Measurements from ENCODE around the gene AGO3.

Gene AGO3

DNA sequence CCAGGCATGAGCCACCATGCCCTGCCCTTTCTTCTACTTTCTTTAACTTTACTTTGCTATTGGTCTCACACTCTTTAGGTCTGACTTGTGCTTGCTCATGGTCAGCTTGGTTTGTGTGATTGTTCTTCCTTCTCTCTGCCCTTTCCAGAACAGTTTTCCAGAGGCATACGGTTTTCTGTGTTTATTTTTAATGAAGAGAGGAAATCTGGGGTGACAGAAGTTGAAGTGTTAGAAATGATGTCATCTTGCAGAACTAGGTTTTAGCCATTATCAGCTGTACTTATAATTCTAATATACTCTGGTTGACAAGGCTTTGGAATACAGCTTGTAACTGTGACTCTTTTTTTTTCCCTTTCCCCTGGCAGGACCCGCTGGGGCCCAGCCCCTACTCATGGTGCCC is 14.4 kb downstream of the AGO3 start:
- TF ChIP-seq, protein P1, sequence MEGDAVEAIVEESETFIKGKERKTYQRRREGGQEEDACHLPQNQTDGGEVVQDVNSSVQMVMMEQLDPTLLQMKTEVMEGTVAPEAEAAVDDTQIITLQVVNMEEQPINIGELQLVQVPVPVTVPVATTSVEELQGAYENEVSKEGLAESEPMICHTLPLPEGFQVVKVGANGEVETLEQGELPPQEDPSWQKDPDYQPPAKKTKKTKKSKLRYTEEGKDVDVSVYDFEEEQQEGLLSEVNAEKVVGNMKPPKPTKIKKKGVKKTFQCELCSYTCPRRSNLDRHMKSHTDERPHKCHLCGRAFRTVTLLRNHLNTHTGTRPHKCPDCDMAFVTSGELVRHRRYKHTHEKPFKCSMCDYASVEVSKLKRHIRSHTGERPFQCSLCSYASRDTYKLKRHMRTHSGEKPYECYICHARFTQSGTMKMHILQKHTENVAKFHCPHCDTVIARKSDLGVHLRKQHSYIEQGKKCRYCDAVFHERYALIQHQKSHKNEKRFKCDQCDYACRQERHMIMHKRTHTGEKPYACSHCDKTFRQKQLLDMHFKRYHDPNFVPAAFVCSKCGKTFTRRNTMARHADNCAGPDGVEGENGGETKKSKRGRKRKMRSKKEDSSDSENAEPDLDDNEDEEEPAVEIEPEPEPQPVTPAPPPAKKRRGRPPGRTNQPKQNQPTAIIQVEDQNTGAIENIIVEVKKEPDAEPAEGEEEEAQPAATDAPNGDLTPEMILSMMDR (IDR thresholded peaks at IDR 0.05), result no peak

DNA sequence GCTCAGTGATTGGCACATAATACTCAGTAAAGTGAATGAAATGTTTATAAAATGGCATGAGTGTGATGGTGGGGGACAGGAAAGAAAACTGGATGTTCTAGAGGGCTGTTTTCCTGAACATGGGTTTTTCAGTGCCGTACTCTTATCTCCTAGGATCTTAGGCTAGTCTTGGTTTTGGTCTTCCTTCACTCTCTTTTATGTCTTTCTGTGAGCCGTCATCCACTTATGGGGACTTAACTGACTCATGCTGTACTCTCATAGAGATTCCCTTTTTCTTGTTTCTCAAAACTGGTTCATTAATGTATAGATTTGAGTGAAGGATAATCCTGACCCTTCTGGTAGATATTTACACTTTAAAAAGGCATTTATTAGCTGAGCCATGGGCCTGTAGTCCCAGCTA is 16.6 kb downstream of the AGO3 start:
- TF ChIP-seq, protein P1 (IDR thresholded peaks at IDR 0.05), result no peak

DNA sequence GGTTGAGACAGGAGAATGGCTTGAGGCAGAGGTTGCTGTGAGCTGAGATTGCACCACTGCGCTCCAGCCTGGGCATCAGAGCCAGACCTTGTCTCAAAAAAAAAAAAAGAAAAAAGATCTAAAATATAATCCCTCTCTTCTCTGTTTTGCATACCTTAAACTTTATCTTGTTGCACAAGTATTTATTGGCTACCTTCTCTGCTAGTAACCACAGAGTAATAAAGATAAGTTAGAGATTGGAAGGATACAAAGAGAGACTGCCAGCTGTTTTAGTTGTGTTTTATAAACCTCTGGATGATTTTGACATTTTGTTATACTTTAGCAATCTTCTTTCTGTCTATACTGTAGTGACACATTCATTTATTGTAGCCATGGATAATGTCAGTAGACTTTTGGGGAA is 27.7 kb downstream of the AGO3 start:
- TF ChIP-seq, protein P1 (IDR thresholded peaks at IDR 0.05), result no peak

GRCh38 chr1:35959304-35959703 is 28.4 kb downstream of the AGO3 start:
- TF ChIP-seq, protein P1 (IDR thresholded peaks at IDR 0.05), result no peak

- TF ChIP-seq, protein P1 (IDR thresholded peaks at IDR 0.05), result no peak
Observed at GRCh38 chr1:35962952-35963351, 32.0 kb downstream of the AGO3 start.

DNA sequence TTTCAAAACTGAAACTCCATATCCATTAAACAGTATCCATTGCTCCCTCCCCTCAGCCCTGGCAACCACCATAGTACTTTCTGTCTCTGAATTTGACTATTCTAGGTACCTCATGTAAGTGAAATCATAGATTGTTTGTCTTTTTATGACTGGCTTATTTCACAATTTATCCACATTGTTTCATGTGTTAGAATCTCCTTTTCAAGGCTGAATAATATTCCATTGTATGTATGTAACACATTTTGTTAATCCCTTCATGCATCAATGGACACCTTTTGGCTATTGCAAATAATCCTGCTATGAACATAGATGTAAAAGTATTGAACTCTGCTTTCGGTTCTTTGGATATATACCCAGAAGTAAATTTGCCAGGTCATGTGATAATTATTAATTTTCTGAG is 37.5 kb downstream of the AGO3 start:
- TF ChIP-seq, protein P1 (IDR thresholded peaks at IDR 0.05), result no peak

DNA sequence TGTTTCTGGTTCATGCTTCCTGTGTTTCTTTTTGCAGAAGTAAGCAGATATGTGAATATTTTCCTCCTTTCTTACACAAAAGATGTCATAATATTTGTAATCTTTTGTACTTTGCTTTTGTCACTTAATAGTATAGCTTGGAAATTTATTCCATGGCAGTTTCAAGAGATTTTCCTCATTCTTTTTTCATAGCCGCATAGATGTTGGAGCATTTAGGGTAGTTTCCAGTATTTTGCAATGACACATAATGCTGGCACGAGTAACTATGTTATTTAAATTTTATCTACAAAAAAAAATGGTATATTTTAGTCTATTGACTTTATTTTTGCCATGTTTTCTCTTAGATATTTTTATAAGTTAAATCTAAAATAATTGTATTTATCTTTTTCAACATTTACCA is 40.7 kb downstream of the AGO3 start:
- TF ChIP-seq, protein P1 (IDR thresholded peaks at IDR 0.05), result no peak

- TF ChIP-seq, protein P1 (IDR thresholded peaks at IDR 0.05), result no peak
Observed at GRCh38 chr1:35980090-35980489, 49.2 kb downstream of the AGO3 start.

Data from LNCAP (cell line).